Measurements from ENCODE around the gene E2F3.
"Not testable (repeated sequence)": the region's sequence is repeated elsewhere in the genome, so short reads cannot be mapped to it uniquely, and the experiment has no call there.

E2F3 gene

DNA sequence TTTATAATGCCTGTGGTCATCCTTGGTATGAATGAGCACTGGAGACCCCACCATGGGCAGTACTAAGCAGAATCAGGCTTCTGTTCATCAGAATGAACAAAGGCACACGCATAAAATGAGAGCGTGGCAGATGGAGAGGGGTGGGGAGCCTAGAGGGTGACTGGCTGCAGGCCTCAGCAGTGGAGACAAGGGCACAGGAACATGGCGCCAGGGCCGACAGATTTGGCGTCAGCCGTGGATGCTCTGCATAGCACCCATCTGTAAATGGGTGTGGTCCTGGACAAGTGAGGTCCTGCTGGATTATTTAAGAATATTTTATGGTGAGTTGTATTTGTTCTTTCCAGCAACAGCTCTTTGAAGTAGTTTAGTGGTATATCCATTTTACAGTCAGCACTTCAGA lies 33.1 kb downstream of the E2F3 start:
- no peak for DNase-seq

DNA sequence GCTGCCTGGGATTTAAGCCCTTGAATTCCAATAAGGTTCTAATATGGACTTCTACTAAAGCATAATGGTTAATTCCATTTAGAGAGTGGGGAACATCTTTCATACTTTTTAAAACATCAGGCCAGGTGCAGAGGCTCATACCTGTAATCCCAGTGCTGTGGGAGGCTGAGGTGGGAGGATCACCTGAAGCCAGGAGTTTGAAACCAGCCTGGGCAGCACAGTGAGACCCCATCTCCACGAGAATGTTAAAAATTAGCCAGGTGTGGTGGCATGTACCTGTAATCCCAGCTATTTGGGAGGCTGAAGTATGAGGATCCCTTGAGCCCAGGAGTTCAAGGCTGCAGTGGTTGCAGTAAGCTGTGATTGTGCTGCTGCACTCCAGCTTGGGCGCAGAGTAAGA lies 35.0 kb downstream of the E2F3 start:
- DNase-seq, result no peak

DNA sequence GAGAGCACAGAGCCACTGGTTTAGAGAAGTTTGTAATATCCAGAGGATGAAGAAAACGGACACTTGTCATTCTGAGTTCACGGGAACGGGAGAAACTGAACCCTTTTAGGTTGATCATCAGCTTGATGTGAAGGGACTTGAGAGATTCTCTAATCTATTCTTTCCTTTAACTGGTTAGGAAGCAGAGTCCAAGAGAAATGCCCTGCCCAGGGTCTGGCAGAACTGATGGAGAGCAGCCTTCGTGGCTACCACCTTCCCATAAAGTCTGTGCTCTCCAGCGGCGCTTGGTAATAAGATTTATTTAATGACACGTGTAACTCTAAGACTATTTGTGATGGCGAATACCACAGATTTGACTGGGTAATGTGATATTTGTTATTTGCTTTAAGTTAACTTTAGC lies 36.0 kb downstream of the E2F3 start:
- no peak for DNase-seq

DNA sequence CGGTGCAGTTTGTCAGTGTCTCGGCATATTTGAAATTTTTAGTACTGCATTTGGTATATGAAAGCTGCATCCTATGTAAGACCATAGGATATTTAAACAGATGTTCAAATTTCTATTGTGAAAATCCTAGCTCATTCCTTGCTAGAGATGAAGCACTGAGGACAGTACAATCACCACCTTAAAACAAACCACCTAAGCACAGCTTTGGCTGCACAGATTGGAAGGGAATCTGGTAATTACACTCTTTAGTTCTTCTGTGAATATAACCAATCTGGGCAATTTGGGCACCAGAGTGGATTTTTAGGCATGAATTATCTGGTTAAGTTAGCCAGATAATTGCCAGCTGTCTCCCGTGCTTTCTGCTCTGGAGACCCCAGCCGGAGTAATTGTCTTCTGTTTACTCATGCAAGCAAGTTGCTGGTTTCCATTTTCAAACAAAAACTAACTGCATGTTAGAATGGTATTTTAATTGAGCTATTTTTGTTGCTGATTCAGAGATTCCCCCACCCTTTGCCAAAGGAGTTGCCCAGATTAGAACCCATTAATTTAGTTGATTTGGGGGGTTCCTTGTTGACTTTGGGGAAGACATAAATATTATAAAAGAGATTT lies 36.9 kb downstream of the E2F3 start:
- no peak for DNase-seq

DNA sequence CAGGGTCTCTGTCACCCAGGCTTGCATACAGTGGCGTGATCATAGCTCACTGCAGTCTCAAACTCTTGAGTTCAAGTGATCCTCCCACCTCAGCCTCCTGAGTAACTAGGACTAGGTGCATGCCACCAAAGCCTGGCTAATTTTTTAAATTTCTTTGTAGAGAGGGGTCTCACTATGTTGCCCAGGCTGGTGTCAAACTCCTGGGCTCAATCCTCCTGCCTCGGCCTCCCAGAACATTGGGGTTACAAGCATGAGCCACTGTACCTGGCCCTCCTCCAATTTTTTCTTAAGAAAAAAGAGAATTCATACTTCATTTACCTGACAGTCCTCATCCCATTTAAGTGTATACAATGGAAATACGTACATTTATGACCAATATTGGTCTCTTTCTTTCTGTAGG lies 37.9 kb downstream of the E2F3 start:
- no peak for DNase-seq

DNA sequence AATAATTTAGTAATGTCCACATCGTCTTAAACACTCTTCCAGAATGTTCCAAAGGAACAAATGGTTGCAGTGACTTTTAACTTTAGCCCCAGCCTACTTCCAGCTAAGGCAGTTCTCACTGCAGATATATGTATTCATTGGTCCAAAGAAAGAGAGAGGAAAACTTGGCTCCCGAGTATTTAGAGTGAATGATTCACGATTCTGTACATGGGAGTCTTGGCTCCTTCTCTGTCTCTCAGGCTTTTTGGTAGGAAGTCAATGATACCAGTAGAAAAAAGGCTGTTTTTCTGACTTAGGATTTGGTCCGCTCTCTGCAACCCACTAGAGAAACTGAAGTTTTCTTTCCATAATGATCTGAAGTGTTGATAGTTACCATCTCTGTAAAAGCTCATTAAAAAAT lies 38.6 kb downstream of the E2F3 start:
- no peak for DNase-seq

DNA sequence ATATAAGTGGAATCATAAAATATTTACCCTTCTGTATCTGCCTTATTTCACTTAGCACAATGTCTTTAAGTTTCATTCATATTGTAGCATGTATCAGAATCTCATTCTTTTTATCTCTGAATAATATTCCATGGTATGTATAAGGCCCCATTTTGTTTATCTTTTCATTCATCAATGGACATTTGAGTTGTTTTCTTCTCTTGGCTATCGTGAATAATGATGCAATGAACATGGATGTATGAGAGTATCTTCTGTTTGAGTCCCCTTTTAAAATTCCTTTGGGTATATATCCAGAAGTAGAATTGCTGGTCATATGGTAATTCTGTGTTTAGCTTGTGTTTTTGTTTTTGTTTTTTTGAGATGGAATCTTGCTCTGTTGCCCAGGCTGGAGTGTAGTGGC lies 39.6 kb downstream of the E2F3 start:
- DNase-seq, result no peak

DNA sequence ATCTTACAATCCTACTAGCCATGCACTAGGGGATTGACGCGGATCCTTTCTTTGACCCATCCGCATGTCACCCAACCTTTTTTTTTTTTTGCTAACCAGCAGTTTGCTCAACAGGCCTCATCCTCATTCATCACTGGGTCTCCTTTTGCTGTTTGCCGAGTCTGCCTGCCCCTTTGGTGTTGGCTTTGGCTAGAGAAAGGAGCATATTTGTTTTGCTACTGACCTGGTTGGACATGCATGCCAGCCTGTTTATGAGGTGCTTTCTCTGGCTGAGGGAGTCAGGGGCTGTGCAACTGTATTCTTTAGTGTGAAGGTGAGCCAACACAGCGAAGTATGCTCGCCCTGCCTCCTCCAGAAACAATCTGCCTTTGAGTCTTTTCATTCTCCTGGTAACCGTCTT lies 40.2 kb downstream of the E2F3 start:
- no peak for DNase-seq

DNA sequence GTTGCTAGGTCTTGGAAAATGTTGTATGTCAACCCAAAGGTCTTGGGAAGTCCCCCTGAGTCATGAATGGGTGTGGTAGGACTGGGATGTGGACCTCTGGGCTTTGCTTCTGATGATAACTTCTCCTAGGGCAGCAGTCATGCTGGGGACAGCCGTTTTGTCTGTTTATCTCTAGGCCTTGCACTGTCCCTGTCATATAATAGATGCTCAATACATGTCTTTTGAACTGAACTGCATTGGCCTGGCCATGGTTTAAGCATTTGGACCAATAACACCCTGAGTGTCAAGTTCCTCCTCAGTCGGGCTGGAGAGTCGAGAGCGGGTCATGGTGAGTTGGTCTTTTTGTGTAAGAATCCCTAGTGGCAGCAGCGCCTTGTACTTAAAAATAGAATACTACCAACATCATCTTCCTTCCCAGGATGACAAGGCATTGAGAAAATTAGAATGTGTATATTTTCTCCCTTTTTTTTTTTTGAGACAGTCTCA lies 43.1 kb downstream of the E2F3 start:
- no peak for DNase-seq

DNA sequence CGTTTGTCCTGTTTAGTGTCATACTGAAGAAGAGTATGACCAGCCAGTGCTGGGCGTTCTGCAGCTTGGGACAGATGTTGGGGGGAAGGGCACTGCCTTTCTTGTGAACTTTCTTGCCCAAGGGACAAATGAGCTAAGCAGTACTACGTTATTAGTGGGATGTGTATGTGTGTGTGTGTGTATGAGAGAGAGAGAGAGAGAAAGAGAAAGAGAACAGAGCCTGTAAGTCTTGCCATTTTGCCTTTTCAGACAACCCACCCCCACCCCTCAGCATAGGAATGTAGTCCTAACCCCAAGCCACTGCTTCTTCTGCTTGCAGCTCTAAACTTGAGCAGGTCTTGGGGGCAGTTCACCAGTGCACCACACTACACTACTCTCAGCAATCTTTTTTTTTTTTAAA lies 45.5 kb downstream of the E2F3 start:
- DNase-seq, result no peak

DNA sequence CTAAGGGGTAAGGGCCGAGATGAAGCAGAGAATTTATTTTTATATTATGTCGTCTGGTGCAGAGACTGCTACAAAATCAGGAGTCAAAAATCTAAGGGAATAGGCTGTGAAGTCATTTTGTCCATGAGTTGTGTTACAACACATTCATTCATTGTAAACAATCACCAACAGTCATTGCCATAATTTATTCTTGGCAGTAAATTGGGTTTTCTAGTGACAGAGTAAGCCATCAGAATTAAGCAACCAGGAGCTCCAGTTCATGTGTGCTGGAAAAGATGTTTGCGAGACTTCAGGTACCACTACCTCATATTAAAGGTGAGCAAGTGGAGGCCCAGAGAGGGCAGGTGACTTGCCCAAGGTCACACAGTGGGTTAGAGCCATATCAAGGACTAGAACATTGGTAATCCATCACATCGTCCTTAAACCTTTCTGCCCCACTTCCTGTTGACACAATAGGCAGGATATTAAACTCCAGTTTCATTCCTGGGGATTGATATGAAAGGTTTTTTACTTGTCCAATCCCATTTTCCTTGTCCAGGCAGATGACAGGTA lies 46.0 kb downstream of the E2F3 start:
- no peak for DNase-seq

DNA sequence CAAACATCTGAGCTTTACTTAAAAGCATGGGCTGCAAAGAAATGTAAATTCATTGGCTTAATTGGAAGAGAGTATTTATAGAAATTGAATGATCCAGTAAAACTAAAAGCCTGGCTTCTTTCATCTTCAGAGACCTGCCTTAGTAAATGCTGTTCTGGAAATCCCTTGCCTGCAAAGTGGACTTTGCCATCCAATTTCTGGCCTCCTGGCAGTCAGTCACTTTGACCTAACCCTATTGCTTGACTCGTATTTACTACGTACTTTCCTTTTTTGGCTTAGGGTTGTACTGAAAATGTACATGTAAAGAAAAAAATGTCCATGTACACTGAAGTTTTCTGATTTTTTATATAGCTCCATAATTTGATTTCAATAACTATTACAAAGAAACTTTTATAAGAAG lies 47.1 kb downstream of the E2F3 start:
- no peak for DNase-seq

DNA sequence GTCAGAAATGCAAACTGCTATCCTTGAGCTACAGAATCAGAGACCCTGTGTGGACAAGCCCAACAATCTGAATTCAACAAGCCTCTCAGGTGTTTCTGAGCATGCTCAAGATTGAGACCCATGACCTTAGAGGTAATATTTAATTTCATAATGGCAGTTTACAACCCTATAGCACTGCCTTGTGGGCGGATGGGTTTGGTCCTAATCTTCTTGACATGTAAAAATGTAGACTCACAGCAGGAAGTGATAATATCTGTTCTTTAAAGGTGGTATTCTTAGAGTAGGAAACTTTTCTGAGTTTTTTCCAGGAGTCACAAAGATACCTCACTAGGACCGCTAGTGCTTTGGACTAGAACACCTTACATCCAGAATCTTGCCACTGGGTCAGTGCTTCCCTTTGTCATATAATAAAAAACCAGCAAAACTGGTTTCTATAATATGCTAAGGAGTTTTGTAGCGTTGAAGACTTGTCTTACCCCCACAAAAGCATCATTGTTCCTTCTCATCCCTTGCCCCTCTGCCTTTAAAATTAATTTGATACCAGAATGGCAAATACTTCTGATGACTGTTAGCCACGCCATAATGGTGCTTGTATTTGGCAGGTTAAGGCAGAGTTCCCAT lies 52.6 kb downstream of the E2F3 start:
- no peak for DNase-seq

DNA sequence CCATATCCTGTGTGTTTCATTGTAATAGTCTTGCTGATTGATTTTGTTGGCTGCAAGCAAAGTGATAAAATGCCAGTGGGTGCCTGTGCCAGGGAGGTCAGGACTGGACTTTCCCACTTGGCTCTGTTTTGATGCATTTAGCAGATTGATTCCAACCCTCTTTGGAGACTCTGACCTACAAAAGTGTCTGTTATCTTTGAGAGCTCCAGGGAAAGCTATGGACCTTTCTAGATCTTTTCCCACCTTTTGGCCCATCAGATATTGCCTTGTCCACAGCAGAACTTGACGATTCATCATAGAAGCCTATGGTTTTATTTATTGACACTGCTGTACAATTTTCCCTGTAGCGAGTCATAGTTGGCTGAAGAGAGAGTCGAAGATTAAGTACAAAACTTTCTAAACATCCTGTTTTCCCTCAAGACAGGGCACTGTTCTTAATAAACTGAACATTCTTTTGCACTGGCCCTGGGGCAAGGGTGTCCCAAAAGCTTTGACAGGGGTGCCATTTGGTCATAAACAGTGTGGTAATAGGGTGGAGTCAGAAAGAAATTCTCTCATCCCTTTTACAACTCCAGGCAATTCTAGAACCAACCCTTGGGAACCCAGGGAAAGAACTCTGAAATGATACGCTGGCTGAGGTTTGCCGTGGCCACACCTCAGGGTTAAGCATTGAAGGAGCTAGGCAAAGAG lies 53.7 kb downstream of the E2F3 start:
- DNase-seq, result no peak

DNA sequence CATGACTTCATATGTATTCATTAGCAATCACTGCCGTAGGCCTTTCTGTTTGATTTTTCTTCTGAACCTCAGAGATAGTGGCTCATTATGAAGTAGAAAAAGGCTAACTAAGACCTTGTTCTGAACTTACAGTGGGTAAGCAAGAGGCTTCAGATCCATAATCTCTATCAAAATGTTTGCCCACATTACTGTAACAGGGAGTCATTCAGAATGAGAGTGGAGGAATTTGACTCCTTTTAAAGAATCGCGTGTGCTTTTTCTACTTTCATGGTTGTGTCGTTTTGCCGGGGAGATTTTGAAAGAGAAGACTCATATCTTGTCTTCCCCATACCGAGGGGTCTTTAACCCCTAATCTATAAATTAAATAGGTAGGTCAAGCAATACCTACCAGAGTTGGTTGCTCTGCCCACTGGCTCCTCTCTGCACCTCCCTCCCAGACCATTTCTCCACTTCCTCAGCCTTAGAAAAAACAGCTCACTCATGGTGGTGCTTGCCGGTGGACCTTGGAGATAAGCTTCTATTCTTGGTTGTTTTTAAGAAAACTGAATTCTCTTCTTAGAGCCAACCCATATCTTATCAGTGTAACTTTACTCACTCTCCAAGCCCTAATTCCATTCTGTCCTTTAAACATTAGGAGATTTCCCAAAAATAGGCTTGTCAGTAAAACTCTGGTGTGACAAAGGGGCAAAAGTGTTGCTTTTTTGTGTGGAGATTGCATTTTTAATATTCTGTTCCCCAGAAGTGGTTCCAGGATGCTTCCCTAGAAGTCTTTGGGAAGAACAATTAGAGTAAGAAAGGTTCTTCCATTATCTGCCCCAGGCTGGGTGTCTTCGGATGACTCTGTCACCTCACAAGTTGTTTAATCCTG lies 56.6 kb downstream of the E2F3 start:
- no peak for DNase-seq

DNA sequence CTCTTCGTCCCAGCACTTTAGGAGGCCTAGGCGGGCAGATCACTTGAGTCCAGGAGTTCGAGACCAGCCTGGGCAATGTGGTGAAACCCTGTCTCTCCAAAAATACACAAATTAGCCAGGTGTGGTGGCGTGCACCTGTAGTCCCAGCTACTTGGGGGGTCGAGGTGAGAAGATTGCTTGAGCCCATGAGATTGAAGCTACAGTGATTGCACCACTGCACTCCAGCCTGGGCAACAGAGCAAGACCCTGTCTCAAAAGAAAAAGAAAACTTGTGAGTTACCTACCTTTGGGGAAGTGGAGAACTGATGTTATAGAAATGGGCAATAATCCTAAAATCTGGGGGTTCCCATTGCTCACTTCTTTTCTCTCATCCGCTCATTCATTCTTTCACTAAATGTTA lies 58.0 kb downstream of the E2F3 start:
- no peak for DNase-seq

DNA sequence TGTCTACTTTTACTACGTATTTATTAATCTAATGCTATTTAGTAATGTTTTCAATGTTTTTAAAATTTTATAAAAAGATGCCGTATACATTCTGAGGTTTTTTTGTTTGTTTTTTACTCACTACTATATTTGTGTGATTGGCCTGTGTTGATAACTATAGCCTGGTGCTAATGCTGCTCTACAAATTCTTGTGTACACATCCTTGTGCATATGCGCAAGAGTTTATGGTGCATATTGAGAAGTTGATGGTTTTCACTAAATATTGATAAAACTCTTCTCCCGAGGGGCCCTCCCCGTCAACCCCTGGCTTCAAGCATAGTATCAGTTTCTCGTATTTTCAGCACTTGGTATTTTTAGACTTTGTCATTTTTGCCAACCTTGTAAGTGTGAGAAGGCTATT lies 59.9 kb downstream of the E2F3 start:
- no peak for DNase-seq

DNA sequence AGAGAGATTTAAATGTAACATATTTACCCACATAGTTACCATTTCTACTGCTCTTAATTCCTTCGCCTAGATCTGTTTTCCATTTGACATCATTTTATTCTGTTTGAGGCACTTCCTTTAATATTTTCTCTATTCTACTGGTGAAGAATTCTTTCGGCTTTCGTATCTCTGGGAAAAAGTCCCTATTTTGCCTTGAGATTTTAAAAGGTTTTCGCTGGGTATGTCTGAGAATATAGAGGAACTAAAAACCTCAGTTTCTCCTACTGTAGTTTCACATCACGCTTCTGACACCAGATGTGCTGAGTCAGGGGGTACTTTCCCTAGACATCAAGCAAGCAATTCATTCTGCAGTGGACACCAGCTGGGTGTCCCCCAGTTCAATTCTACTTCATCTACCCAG lies 61.7 kb downstream of the E2F3 start:
- no peak for DNase-seq

DNA sequence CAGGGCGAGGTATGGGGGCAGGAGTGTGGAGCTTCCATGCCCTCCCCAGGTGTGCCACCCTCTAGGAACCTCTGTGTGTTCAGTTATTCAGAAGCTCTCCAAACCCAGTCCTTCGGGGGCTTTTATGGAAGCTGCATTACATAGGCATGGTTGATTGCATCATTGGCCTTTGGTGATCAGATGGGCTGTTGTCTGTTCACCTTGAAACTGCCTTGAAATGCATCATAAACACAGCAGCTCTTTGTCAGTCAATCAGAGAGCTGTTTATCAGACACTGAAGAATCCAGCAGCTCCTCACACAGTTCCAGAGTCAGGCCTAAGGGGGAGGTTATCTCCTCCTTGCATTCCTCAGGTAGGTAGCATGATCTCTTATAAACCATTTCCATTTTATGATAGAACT lies 62.4 kb downstream of the E2F3 start:
- DNase-seq, result no peak

DNA sequence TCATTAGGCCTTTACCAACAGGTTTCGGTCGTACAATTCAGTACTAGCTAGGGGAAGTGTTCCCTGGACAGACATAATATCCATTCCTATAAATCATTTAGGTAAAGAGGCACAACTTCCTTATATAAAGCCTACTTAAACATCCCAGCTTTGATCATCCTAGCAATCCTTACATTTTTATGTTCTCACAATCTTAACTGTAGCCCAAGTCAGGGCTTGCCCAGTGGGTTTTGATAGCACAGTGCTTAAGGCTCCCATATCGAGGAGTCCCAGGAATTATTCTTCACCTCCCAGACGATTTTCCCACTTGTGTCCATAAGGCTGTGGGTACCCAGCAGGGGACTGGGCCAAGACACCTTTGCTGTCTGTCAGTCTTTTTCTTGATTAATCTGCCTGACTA lies 63.2 kb downstream of the E2F3 start:
- no peak for DNase-seq

DNA sequence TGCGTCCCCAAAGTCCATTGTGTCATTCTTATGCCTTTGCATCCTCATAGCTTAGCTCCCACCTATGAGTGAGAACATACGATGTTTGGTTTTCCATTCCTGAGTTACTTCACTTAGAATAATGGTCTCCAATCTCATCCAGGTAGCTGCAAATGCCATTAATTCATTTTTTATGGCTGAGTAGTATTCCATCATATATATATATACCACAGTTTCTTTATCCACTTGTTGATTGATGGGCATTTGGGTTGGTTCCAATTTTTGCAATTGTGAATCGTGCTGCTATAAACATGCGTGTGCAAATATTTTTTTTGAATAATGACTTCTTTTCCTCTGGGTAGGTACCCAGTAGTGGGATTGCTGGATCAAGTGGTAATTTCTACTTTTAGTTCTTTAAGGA lies 63.9 kb downstream of the E2F3 start:
- DNase-seq, result not testable (repeated sequence)

DNA sequence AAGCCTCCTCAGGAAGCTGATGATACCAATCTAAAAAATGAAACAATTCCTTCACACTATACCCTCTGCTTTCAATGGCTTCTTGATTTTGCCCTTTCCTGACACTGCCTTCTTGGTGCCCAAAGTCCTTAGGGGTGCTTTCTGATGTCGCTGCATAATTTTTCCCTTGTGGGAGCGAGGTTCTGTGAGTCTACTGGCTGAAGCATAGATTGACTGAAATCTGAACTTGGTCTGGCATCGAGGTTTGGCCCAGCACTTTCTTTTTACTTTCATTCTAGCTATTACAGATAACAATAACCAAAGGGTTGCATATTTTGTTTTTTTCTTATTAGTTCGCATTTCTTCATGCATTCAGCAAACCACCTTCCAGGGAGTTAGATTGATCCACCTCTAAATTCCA lies 65.8 kb downstream of the E2F3 start:
- no peak for DNase-seq

DNA sequence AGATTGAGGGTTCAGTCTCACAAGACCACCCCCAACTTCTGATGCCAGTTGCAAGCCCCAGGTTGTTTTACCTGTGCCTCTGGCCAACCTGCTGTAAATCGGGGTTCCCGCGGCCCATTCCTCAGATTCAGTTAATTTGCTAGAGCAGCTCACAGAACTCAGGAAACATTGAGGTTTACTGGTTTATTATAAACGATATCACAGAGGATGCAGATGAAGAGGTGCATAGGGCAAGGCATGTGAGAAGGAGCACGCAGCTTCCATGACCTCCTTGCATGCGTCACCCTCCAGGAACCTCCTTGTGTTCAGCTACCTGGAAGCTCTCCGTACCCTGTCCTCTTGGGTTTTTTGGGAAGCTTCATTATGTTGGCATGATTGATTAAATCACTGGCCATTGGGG lies 66.5 kb downstream of the E2F3 start:
- no peak for DNase-seq
